Stimulated activated CD8-positive, alpha-beta memory T cell treated with anti-CD3 and anti-CD28 coated beads, Interleukin-4, amount 100 ng/mL, for 4 hours (primary cell): ENCODE measurements around the gene ASAP2.

Experiments
- DNase-seq, 2 donors: peaks; one replicate each; pipeline ENCODE4 v3.0.0-alpha.2; 2020; ENCODE audit warnings: low read depth in 2 of 2, low spot score in 1 of 2

ASAP2 gene

DNA sequence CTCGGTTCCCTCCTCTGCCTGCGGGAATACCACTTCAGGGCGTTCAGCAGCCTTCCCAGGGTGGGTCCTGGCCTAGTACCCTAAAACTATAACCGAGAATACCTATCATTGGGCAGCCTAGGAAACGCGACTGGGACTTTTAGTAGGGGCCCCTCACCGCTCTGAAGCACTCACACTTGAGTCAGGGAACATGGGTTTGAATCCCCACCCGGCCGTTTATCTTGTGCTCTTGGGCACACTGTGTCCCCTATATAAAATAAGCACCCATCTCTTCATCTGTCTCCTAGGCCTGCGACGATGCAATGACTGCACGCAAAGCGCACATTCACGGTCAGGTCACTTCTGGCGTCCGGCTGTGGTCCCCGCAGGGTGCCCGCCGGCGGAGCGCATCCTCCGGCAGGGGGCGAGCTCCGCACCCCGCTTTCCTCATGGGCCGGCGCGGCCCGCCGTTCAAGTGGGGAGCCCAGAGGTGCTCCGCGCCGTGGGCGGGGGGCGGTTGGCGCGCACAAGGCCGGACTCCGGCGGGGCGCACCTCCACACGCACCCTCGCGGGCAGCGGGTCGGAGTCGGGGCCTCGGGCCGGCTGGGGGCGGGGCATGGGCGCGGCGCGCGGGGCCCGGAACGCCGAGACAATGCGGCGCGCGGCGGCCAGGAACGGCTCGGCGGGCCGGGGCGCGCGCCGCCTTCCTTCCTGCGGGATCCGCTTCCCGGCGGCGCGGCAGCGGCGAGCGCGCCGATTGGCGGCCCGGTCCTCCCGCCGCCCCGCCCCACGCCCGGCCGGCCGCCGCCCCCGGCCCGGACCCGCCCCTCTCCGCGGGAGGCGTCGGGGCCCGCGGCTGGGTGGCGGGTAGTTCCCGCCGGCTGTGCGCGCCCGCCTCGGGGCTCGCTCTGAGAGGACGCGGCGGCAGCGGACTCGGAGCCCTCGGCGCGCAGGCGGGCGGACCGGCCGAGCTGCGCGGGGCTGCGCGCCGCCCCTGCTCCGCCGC lies at the start of gene ASAP2:
ASAP2 (plus strand) TSS at position 850 of the 986 bp plus-strand sequence. CDS start 293 bp downstream, outside the sequence.
- no peak for DNase-seq

DNA sequence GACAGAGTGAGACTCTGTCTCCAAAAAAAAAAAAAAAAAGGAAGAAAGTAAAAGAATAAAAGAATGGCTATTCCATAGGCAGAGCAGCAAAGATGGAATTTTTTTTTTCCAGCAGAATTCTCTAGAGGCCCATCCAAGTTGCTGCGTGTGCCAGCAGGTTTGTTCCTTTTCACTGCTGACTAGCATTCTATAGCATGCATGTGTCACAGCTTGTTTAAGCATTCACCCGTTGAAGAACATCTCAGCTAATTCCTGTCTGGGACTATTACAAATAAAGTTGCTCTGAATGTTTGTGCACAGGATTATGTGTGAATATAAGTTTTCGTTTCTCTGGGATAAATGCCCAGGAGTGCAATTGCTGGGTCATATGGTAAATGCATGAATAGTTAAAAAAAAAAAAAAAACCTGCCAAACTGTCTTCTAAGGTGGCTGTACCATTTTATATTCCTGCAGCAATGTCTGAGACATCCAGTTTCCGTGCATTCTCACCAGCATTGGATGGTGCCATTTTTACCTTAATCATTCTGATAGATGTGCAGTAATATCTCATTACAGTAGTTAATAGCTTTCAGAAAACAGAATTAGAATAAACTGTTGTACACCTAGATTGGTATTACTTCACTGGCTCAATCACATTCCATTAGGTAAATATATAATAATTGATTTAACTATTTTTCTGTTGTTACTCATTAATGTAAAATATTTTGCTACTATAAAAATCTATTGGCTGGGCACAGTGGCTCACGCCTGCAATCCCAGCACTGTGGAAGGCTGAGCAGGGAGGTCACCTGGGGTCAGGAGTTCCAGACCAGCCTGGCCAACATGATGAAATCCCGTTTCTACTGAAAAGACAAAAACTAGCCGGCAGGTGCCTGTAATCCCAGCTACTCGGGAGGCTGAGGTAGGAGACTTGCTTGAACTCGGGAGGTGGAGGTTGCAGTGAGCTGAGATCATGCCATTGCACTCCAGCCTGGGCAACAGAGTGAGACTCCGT lies 47.5 kb upstream of the ASAP2 start:
- no peak for DNase-seq

DNA sequence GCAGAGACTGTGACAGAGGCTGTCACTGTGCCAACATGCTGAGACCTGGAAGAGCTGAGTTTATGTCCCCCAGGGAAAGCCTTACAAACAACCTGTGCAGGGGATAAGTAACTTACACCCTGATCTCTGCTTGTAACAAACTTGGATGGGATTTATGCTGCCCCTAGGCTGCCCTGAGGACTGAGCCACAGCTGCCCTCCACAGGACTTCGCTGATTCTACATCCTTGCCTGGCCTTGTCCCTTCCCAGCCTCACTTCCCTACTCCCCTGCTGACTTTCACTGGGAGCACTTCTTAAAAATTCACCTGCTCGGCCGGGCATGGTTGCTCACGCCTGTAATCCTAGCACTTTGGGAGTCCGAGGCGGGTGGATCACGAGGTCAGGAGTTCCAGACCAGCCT lies 45.9 kb upstream of the ASAP2 start:
- DNase-seq, result no peak

DNA sequence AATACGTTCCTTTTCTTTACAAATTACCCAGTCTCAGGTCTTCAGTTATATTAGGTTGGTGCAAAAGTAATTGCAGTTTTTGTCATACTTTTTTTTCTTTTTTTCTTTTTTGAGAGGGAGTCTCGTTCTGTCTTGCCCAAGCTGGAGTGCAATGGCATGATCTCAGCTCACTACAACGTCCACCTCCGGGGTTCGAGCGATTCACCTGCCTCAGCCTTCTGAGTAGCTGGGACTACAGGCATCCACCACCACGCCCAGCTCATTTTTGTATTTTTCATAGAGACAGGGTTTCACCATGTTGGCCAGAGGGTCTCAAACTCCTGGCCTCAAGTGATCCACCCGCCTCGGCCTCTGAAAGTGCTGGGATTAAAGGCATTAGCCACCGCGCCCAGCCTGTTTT lies 43.8 kb upstream of the ASAP2 start:
- no peak for DNase-seq

DNA sequence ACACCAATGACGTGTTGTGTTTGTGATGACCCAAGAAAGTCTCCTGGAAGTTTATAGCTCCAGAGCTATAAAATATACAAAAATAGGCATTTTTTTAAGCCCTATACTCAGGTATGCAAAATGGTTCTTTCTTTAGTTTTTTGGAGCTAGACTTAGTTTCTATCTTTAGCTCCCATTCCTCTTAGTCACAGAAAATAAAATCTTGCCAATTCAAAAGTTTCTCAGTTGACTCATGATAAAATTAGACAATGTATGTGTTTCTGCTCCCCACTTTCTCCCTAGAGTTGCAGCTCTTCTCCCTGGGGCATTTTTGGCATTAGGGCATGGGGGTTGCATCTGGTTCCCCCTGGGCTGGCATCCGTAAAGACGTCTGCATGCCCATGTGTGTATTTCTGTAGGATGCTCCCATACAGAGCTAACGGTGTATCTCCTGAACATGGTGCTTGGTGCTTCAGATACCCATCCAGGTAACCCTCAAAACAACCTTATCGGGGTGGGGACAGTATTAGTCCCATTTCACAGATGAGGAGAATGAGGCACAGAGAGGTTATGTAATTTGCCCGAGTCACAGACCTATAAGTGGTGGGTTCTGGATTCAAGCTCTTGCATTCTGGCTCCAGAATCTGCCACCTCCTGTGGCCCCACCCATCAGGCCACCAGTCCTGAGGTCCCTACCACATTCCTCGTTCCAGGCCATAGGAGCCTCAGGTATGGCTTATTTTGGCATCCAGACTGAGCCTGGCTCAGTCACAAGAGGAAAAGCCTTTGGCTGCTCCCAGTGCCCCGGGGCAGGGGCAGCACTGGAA lies 43.1 kb upstream of the ASAP2 start:
- no peak for DNase-seq

DNA sequence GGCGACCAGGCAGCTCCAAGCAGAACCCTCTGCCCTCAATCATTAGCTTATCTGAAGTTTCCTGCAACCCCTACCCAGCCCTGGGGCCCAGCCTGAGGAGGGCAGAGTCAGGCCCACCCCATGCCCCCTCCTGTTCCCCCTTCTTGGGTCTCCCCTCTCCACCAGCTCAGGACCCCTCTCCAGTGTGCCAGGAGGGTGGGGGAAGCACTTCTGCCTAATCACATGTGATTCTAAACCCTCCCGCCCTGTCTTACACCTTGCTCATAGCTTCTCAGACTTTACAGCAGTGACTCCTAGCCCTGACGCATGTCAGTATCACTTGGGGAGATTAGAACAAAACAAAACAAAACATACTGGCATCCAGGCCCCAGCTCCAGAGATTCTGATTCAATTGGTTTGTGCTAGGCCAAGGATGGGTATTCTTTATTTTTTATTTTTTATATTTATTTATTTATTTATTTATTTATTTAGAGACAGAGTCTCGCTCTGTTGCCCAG lies 42.5 kb upstream of the ASAP2 start:
- no peak for DNase-seq

DNA sequence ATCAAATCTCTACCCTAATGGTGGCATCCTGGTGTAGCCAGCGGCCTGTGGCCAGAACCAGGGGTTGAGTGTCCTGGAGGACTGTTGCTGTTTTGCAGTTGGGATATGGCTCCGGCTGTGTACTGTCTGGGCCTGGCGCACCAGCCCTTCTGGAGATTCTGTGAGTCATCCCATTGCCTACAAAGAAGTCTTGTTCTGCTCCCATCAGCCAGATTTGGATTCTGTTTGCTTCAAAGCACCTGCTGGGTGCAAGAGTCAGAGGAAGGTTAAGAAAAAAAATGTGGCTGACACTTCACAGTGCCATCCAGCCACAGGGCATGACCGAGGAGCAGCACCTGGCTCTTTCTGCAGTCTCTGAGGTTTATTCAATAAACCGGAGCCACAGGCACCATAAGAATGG lies 41.0 kb upstream of the ASAP2 start:
- no peak for DNase-seq

DNA sequence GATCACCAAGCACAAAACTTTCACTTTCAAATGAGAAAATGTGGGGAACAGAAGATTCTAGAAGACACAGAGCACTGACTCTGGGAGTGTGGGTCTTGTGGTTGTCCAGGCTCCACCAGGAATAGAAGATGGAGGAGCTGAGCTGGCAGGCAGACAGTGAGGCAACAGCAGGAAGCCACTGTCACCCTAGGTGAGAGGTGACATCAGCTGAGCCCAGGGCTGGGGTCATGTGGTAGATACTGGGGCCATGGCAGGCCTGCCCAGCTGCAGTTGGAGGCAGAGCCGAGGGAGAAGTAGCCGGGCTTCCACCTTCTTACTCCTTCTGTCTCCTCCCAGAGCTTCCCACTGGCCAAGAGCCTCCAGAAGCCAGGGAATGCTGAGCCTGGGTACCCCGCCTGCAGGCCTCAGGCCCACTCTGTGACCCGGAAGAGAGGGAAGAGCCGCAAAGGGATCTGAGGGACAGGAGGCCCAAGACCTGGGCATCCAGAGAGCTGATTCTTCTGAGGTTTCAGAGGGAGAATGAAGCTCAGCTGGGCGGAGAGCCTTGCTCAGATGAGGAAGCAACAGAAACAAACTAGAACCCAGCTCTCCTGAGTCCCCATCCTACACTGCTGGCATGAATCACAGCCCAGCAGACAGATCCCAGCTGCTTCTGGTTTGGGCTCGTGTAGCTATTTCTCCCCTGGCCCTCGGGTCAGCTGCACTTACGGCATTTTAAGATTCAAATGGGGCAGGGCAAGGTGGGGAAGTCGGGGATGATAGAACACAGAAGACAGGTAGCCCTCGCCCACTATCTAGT lies 39.8 kb upstream of the ASAP2 start:
- DNase-seq, result no peak

DNA sequence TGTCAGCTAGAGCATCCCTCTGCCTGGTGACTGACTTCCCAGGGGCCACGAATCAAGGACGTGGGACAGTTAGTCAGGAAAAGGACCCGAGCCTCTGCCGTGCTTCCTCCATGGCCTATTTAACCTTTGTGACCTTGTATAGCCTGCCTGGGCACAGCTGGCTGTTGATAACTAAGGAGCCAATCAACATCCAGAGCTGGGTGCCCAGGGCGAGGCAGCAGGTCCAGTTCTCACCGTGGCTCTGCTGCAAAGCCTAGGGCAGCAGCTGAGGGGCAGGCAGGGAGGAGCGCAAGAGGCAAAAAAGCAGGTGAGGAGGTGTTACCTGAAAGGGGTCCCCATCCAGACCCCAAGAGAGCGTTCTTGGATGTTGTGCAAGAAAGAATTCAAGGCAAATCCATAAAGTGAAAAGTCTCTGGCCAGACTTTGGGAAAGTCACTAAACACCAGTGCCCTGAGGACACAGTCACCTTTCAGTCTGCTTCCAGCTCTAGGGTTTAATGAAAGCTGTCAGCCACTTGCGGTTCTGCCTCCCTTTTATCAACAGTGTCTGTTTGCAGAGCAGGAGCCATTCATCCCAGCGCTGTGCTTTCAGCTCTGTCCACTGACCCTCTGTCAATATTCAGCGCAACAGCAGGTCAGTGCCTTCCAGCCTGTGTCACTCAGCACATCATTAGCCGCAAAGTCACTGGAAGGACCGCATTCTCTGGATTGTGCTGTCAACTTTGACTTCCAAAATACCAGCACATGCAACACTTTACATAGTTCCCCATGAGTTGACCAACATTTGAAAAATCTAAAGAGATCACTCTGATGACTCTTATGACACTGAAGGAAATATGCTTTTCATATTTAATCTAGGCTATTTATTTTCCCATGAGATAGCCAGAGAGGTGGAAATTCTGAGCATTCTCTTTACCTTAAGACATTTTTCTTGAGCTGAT lies 38.6 kb upstream of the ASAP2 start:
- DNase-seq, result no peak

DNA sequence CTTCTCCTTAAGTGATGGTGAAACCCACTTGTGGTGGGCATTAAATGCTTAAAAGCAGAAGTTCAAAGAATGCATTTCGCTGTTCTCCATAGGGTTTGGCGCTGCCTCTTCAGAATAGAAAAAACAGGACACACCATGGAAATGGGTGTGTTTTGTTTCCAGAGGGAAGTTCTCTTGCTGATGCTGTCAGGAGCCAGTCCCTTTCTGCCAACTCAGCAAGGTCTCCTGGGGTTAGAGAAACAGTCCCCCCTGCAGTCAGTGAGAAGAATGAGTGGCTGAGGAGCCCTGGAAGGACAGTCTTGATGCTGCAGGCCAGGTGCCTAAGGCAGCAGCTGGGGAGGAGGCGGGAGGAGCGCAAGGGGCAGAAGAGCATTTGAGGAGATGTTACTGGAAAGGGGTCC lies 37.8 kb upstream of the ASAP2 start:
- DNase-seq, result no peak

DNA sequence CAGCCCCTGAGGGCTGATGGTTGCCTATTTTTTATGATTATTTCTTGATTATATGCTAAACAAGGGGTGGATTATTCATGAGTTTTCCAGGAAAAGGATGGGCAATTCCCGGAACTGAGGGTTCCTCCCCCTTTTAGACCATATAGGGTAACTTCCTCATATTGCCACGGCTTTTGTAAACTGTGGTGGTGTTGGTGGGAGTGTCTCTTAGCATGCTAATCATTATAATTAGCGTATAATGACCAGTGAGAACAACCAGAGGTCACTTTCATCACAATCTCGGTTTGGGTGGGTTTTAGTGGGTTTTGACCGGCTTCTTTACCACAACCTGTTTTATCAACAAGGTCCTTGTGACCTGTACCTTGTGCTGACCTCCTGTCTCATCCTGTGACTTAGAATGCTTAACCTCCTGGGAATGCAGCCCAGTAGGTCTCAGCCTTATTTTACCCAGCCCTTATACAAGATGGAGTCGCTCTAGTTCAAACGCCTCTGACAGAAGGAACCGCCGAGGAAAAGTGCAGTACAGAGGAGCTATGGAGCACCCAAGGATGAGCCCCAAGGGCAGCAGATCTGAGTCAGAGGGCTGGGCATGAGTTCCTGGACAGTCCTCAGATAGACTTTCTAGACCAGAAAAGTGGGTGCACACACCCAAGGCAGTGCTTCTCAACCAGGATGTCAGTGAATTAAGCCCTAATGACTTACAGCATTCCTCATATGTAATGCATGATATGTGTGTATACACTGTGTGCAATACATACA lies 37.1 kb upstream of the ASAP2 start:
- DNase-seq, result no peak

DNA sequence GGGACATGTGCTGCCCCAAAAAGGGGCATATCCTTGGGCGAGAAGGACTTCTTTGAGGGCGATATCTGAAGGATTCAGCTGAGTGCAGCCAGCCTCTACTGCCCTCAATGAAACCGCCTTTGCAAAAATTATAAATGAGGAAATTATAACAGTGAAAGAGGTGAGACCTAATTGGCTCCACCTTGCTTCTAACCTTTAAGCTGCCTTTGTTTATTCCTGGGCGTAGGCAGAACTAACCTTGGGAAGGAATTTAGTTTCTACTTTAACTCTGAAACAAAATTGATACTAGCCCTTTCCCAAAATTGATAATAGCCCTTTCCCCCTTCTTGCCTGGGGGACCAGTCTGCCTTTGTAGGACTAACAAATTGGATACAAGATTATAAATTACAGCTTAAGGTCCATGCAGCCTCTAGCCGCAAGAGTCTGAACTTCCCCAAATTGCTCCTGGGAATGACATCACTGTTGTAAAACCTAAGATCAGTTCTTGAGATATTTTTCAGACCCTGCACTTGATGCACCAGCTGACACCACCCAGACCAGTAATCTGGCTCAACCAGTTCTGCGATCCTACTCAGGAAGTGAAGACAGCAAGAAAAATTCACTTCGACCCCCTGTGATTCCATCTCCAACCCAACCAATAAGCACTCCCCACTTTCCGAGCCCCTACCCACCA lies 36.0 kb upstream of the ASAP2 start:
- DNase-seq, result no peak

DNA sequence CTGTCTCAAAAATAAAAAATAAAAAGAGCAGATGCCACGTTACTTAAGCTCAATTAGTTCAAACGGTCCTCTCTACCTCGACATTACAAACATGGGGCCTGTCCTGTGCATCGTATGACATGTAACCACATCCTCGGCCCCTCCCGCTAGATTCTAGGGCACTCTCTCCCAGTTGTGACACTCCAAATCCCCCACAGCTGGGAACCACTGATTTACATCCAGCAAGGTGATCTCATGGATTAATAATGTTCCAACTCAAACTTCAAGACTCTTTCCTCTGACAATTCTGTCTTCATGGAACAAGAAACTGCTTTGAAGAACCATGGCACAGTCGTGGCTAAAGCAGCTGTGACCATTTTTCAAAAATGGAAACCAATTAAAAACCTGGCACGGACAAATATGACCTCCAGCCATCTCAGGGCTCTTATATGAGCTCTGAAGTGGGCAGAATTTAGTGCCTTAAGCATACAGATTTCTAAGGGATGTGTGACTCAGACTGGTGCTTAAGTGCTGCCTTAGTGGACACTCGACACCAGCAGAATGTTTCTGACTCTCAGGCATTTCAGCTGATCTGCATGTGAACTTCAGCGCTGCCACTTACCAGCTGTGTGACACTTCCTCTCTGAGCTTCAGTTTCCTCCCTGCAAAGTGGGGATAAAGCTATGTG lies 31.7 kb upstream of the ASAP2 start:
- DNase-seq, result no peak

DNA sequence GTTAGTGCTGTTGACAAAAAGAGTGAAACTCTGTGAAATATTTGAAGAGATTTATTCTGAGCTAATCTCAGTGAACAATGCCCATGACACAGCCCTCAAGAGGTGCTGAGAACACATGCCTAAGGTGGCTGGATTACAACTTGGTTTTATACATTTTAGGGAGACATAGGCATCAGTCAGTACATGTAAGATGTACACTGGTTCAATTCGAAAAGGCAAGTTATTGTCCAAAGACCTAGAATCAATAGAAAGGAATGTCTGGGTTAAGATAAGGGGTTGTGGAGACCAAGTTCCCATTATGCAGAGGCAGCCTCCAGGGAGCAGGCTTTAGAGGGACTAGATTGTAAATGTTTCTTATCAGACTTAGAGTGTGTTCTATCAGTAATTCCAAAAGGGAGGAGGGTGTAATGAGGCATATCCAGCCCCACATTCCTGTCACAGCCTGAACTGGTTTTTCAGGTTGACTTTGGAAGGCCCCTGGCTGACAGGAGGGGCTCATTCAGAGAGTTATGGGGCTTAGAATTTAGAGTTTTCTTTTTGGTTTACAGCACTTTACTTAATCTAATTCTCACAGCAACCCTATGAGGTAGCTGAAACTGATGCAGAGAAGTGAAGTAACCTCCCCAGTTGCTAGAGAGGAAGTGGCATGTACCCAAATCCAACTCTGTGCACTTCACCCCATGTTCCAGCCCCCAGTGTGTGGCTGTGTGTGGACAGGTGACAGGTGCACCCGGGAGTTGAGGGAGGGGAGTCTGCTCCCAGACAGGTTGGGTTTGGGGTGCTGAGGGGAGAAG lies 28.3 kb upstream of the ASAP2 start:
- DNase-seq, result no peak

DNA sequence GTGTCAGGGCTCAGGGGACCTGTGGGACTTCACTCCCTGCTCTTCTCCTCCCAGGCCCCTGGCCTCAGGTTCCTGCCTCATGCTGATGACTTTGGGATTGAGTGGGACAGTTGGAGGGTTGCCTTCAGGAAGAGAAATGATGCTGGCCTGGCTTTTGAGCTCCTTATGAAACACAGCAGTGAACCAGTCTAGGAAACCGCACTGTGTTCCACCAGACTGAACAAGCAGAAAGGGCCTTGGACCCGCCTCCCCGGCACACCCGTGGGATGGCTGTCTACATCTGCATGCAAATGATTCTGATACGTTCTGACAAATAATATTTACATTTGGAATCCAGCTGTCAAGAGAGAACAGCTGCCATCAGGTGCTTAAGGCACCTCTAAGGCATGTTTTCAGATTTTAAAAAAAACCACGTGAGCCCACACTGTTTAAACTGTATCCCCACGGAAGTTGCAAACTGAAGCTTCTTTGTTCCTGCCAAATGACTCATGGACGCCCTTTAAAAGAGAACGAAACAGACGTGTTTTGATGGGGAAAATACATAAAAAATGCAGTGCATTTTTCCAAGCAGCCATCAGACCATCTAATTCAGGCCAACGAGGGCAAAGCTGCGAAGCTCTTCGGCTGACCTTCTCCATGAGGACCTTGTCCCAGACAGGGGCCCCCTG lies 27.6 kb upstream of the ASAP2 start:
- DNase-seq, result no peak
